CD4-positive, alpha-beta T cell treated with Interleukin-15 for 1 hour (primary cell): Measurements from ENCODE around the gene CFAP77.

Source experiments
- DNase-seq: peaks from one replicate; pipeline ENCODE4 v3.0.0-alpha.2; 2020

Gene CFAP77

GRCh38 chr9:132410642-132411041 is 631 bp downstream of the CFAP77 start:
- no peak for DNase-seq

- peak; percentile 69 for DNase-seq
These were observed 1.1 kb downstream of the CFAP77 start for GRCh38 chr9:132411091-132411508.

- DNase-seq = peak; percentile 22
These were observed 2.1 kb downstream of the CFAP77 start for GRCh38 chr9:132412089-132412488.

GRCh38 chr9:132413926-132414325 is 3.9 kb downstream of the CFAP77 start:
- no peak for DNase-seq

- DNase-seq = no peak
These were observed 4.7 kb downstream of the CFAP77 start for GRCh38 chr9:132414731-132415130.

GRCh38 chr9:132415181-132415580 is 5.2 kb downstream of the CFAP77 start:
- DNase-seq = no peak

GRCh38 chr9:132418726-132419363 is 8.8 kb downstream of the CFAP77 start:
- no peak for DNase-seq

GRCh38 chr9:132422574-132422973 is 12.6 kb downstream of the CFAP77 start:
- DNase-seq = no peak

- DNase-seq = no peak
These were observed 13.5 kb downstream of the CFAP77 start for GRCh38 chr9:132423503-132423902.

- no peak for DNase-seq
These were observed 15.1 kb downstream of the CFAP77 start for GRCh38 chr9:132424857-132425674.

GRCh38 chr9:132425675-132426062 is 15.7 kb downstream of the CFAP77 start:
- no peak for DNase-seq

GRCh38 chr9:132426639-132427414 is 16.8 kb downstream of the CFAP77 start:
- no peak for DNase-seq

GRCh38 chr9:132430998-132431397 is 21.0 kb downstream of the CFAP77 start:
- no peak for DNase-seq

- DNase-seq = no peak
These were observed 24.9 kb downstream of the CFAP77 start for GRCh38 chr9:132434881-132435280.

GRCh38 chr9:132439153-132439552 is 29.1 kb downstream of the CFAP77 start:
- no peak for DNase-seq

- DNase-seq = no peak
These were observed 30.7 kb downstream of the CFAP77 start for GRCh38 chr9:132440735-132441134.

- no peak for DNase-seq
These were observed 31.4 kb downstream of the CFAP77 start for GRCh38 chr9:132441404-132441803.

- no peak for DNase-seq
These were observed 34.1 kb downstream of the CFAP77 start for GRCh38 chr9:132443951-132444607.

- DNase-seq = no peak
These were observed 36.9 kb downstream of the CFAP77 start for GRCh38 chr9:132446887-132447286.

GRCh38 chr9:132447346-132447745 is 37.3 kb downstream of the CFAP77 start:
- no peak for DNase-seq

GRCh38 chr9:132447902-132448301 is 37.9 kb downstream of the CFAP77 start:
- DNase-seq = no peak

- peak; percentile 39 for DNase-seq
These were observed 41.3 kb downstream of the CFAP77 start for GRCh38 chr9:132451276-132451675.

GRCh38 chr9:132456241-132456640 is 46.2 kb downstream of the CFAP77 start:
- DNase-seq = no peak
